Measurements from ENCODE around the gene LAMB3.

Gene LAMB3

DNA sequence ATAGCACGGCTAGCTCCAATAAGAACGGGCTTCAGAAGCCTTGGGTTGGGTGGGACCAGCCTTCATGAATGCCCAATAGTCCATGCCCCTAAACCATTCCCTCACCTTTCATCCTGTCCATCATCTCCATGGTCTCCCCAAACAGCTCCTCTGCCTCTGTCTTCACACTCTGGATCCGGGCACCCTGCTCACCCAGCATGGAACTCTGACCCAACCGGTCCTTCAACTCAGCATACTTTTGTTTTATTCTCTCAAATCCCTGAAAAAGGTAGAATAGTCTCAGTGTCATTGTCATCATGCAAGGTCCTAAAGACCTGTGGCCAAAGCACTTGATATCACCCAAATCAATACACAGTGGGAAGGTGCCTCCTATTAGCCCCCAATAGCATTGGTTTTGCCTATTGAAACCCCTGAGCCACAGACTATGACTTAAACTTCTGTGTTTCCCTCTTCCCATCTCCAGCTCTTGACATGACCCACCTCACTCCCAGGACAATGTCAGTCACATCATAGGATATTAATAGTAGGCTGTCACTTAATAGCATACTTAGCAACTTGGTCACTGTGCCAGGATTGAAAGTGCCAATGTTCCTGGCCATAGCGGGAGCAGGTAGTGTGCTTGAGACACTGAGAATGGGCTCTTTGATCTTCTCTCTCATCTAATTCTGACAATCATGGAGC, 35.7 kb downstream of the LAMB3 start:
- DNase-seq, result no peak

DNA sequence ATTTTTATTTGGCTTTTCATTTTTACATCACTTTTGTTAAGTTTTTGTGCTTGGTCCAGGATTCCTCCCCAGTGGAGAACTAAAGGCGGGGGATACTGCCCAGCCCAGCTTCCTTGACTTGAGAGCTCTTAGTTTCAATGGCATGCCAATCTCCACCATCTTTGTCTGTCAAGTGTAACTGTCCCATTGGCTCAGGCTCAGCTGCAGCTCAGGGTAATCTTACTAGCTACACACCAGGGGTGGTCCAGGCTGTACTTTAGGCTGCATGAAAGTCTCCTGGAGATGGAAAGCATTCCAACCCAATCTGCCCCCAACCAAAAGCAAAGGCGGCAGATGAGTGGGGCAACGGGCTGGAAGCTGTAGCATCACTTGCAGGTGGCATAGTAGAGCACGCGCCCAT, 37.3 kb downstream of the LAMB3 start:
- DNase-seq, result no peak

DNA sequence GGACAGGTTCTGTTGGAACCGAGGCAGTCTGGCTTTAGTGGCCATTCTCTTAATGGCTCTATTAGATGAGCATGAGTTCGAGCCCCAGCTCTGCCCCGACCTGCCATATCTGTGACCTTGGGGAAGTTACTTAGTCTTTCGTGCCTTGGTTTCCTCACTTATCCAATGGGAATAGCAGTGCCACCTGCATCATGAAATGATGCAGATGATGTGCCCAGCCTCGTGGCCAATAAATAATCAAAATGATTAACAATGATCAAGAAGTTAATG, 38.1 kb downstream of the LAMB3 start:
- DNase-seq, result no peak

DNA sequence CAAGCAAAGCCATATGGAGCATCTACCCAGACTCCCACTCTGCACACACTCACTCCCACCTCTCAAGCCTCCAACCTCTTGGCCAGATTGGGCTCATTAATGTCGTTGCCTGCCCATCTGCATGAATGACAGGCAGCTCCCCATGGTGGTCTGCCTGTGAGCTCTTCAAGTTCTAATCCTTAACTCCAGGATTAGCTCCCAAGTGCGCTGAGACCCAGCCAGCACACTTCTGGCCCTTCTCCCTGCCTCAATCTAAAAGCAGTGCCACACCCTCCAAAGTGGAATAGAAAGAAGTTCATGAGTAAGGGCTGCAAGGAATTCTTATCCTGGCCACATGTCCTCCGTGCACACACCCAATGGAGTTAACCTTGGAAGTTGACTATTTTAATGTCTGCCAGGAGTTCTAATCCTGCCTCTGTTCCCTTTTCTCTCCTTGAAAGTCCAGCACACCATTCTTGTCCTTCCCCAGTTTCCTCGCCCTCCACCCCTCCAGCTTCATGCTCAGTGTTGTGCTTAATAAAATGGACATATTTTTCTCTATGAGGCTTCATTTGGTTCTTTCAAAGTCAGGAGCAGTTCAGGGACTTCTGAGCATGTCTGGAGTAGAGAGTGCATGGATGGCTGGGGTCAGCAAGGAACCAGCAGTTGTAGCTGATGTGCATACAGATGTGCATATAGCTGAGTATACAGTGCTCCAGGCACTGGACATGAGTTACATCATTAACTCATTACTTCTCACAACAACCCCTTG, 38.6 kb downstream of the LAMB3 start:
- no peak for DNase-seq

DNA sequence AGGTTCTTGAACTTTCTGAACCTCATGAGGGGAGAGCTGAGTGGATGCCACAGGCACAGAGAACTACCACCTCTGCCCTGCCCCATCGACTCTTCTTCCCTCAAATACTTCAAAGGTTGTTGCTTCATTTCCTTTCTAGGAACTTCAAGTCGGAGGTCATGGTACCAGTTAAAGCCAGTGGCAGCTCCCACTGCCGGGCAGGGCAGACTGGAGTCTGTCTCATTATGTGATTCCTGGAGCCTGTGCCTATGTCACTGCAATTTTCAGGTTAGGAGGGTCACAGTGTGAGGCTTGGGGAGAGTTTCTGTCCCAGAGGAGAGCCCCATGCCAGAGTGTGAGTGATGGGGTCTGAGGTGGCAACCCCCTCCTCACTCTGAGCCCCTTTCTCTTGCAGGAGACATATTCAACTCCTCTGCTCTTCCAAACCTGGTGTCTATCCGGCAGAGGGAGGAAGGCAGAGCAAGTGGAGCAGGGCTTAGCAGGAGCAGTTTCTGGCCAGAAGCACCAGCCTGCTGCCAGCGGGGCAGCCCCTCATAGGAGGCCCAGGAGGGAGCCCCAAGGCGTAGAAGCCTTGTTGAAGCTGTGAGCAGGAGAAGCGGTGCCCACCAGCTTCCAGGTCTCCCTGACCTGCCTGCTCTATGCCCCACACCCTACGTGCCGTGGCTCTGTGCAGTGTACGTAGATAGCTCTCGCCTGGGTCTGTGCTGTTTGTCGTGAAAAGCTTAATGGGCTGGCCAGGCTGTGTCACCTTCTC, 39.4 kb downstream of the LAMB3 start:
- no peak for DNase-seq

DNA sequence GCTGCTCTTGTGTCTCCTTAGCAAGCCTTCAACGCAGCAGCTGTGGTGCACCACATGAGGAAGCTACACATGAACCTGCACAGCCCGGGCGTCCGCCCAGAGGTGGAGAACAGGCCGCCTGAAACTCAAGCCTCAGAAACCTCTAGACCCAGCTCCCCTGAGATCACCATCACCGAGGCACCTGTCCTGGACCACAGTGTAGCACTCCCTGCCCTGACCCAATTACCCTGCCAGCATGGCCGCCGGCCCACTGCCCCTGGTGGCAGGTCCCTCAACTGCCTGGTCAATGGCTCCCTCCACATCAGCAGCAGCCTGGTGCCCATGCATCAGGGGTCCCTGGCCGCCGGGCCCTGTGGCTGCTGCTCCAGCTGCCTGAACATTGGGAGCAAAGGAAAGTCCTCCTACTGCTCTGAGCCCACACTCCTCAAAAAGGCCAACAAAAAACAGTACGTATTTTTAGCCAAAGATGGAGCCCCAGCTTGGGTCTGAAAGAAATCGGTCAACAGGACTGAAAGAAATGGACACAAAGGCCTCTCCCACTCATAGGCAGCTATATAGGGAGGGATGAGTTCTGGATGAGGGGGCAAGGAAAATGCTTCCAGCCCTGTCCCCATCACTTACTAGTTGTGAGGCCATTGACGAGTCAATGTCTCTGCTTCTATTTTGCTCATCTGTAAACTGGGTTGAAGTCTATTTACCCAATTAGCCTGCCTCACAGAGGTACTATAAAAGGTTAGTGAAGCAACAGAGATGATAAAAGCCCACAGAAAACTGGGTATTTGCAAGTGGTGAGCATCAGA, 40.3 kb downstream of the LAMB3 start:
- DNase-seq, result no peak

DNA sequence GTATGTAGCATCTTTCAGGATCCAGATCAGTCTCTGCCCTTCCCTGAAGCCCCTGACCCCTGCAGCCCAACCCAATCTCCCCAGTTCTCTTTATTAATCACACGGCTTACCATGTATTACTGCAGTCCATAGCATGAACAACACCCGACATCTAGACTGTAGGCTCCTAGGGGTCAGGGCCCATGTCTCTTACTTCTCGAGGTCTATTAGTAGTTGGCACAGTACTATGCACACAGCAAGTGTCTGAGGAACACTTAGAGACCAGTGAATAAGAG, 41.7 kb downstream of the LAMB3 start:
- no peak for DNase-seq

DNA sequence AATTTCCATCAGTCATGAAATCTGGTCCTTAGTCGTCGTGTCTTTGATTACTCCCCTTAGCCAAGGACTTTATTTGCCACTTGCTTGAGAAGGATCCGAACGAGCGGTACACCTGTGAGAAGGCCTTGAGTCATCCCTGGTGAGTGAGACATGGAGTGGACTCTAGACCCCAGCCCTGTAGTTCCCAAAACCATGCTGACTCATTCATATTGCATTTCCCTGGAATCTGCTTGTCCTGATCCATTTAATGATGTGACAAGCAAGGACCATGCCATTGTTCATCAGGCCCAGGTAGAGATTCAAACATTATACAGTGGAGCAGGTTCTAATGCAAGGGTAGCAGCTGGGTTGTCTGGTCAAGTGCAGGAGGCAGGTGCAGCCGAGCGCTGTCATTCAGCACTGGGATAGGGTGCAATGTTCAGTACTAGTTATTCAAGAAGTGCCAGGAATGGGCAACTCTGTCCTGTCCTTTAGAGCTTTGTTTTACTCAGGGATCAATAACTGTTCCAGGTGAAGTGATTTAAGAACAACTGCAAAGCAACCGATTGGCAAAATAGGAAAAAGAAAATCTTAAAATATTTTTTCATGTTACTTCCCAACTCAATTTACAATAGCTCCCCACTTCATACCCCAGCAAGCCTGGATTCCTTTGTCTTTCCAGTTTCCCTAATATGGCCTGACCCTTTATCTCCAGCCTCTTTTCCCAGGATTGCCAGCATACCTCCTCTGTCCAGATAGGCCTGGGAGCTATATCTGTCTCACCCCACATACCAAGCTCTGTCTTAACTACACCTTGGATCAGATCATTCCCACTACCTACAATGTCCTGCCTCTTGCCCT, 42.2 kb downstream of the LAMB3 start:
- no peak for DNase-seq

DNA sequence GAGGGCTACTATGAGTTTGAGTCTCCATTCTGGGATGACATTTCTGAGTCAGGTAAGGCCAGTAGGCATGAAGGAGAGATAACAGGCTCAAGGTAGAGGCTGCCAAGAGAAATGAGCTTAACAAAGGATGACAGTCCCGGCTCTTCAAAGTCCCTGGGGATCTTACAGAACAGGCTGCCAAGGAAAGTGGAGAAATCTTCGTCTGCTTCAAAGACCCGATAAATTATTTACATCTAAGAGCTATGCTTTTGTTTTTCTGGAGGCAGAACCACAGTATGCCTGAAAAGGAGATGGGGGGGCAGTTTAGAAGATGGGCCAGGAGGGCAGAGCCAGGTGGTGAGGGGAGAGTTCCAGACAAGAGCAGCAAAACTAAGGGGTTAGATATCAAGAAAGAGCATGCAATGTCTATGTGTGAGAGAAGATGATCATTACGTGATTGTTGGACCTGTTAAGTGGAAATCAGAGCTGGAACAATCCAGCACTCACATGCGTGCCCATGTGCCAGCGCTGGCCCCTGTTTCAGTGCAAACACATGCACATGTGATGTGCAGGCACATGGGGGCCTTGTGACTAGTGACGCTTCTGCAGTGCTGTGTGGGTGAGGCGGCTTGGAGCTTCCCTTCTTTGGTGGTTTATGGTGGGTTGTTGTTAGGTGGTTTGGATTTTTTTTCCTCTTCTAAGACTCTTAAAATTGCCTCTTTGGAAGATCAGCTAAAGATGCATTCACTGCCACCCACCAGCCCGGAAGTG, 43.0 kb downstream of the LAMB3 start:
- no peak for DNase-seq

DNA sequence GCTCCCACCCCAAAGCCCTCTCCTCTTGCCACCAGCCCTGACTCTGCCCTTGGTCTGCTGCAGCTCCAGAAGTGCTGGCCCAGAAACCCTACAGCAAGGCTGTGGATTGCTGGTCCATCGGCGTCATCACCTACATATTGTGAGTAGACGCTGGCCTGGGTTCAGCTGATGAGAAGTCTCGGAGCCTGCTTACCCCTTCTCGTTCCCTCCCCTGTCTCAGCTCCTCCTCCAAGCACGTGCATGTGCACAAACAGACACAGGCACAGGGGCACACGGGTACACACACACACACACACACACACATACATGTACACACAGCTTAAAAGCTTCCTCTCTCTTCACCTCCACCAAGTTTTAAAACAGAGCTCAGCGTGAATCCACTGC, 44.4 kb downstream of the LAMB3 start:
- DNase-seq, result no peak

DNA sequence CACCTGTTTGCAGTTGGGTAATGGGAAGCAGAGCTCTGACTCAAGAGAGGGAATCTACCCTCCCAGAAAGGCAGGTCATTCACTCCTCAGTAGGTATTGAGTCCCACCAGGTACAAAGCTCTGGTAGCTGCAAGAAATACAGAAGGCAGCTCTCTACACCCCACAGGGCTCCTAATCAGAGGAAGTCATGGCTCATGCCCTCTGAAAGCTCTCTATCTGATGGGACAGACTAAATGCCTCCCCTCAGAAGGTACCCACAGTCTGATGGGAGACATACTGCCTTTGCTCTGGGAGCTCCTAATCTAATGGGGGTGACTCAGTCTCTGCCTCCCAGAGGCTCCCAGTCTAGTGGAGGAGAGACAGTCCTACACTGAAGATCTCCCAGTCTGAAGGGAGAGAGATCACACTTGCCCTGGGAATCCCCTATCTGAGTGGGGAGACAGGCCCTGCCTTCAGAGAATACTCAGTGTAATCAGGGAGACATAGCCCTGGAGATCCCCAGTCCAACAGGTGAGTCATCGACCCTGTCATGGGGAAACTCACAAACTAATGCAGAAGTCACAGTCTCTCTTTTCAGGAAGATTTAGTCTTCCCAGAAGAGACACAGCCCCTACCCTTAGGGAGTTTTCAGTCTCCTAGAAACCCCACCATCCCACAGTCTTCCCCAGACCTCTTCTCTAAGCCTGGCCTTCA, 45.0 kb downstream of the LAMB3 start:
- no peak for DNase-seq

DNA sequence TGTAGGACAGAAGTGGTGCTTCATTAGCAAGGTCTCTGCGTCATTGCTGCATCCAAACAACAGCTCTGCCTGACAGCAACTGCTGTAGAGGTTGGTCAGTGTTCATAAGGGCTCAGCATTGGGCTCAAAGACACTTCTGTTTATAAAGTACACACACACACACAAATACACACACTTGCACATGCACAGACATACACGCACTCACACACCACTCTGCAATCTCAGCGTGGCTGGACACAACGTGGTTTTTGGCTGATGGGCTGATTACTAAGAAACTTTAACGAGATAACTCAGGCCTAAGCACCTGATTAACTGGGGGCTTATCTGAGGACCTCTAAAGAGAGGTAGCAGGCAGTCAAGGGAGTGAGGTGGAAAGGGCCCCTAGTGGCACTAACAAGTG, 48.3 kb downstream of the LAMB3 start:
- no peak for DNase-seq

DNA sequence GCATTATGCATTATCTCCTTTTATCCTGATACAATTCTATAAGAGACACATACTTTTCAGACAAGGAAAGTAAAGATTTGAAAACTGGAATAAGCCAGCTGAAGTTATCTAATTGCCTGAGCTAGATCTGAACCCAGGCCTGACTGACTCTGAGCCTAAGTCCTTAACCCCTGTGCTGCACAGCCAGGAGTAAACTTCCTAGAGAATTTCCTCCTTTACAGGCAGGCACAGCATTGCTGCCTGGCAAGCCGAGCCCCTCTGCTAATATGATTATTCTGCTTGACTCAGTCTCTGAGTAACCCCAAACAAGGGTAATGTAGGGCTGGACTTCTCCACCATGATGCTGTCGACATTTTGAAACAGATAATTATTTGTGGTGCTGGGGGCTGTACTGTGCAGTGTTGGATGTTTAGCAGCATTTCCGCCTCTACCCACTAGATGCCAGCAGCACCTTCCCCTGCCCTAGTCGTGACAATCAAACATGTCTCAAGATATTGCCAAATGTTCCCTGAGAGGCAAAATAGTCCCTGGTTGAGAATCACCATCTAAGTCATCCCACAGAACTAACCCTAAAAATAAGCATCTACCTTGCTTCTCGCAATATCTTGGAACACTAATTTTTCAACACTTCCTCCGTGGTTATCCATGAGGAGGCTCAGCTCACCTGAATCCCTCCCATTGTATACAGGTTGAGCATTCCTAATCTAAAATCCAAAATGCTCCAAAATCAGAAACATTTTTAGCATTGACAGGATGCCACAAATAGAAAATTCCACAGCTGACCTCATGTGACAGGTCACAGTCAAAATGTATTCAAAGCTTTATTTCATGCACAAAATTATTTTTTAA, 50.2 kb downstream of the LAMB3 start:
- DNase-seq, result peak in 1 of 2 experiments; percentile 9

DNA sequence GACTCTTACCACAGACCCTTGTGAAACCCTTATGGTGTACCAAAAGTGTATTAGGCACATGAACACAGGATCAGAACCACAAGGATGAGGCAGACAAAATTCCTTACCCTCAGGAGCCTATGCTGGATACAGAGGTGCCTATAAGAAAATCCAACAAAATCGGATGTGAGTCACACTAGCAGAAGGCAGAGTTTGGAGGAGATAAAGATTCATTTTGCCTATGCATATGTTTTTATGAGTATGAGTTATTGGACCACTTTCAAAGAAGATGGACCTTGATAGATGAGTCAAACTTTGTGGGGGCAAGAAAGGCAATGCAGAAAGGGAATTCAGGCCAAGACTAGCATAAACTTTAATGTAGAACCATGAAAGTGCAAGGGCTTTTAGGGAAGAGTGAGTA, 51.7 kb downstream of the LAMB3 start:
- DNase-seq, result no peak

DNA sequence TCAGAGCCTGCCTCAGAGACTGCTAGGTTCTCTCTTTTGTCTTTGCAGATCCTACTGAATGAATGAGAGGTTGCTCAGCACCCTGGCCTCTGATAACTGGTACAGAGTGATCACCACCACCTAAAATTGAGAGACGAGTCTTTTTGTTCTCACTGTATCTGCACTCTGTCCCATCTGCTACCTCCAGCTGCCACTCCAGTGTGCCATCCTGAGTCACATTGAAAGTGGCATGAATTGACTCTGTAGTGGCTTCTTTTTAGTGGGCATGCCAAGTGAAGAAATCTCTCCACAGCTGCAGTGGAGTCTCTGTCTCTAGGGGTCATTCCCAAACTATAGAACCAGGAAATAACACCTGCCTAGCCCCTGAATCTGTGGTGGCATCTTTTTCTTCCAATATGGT, 54.0 kb downstream of the LAMB3 start:
- DNase-seq, result no peak

DNA sequence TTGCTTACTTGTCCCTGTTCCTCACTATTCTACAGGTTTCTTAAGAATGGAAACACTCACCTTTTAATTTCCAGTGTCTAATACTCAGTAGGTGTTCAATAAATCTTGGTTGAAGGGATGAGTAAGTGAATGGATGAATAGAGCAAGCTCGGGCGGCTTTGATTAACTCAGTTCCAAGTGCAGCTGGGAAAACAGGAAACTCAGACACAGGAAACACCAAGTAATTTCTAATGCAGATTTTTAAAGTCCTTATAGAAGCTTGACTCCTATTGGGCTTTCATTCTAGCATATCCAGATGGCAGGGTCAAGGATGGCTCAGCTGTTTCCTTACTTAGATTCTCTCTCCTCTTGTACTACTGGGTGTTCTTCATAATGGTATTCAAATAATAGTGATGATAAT, 54.7 kb downstream of the LAMB3 start:
- no peak for DNase-seq

DNA sequence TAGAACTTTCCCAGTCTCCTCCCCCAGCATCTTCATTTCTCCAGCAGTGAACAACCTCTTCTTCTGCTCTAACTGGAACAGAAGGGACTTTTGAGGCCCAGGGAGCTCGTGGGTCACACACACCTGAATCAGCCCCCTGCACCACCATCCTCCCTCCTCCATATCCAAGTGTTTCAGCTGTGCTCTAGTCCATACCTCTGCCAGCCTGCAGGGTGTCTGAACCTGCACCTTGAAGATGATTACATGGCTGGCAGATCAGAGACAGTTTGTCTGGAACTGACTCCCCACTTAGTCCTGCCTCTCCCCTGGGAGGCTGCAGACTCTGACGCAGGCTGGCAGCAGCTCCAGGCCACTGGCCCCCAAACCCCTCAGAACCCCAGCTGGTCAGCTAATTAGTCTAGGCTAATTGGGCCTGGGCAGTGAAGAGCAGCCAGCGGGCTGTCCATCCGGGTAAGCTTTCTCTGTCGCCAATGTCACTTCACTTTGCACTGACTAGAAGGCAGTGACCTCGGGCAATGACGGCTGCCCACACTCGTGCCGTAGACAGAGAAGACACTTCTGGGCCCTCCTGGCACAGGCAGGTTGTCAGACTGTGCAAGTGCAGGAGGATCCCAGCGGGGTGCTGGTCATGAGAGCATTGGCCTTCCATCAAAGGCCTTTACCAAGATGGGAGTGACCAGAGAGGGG, 56.5 kb downstream of the LAMB3 start:
- DNase-seq, result no peak

DNA sequence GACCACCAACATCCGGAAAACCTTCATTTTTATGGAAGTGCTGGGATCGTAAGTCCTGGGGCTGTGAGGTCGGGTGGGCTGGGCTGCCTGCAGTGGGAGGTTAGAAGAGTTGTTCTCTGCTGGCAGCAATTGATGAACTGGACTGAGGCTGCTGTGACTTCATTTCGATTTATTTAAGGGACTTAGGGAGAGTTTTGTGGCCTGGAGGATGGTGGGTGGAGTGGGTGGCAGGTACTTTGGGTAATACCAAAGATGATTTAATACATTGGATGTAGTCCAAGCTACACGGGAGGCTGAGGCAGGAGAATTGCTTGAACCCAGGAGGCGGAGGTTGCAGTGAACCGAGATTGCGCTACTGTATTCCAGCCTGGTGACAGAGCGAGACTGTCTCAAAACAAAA, 57.2 kb downstream of the LAMB3 start:
- no peak for DNase-seq

DNA sequence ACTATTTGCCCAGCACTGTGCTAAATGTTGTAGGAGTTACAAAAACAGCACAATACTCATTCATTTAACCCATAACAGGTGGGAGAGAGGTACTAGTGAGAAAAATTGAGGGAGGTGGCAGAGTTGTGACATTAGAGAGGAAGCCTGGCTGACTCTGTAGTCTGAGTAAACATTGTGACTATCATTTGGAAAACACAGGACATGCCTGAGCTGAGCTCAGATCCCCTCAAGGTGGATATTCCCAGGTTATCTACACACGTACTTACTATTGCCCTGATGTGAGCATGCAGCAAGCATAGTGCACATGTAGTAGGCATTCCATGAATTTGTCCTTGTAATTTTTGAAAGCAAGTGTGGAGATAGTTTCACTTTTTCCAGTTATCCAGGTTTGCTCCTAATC, 57.8 kb downstream of the LAMB3 start:
- no peak for DNase-seq

DNA sequence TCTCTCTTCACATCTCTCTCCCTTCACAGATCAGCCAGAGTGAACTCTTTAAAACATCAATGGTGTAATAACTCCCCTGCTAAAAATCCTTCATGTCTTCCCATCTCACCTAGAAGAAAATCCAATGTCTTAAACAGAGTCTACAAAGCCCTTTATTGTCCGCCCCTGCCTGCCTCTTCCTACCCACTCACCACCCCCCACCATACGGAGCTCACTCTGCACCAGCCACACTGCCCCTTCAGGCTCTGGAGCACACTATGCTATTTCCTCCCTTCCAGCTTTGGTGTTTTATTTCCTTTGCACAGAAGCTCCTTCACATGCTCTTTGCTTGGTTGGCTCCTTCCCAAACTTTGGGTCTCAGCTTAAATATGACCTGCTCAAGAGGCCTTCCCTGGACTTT, 58.5 kb downstream of the LAMB3 start:
- no peak for DNase-seq

All from activated CD4-positive, alpha-beta T cell treated with anti-CD3 and anti-CD28 coated beads, Interleukin-2, amount 50 U/mL, for 4 hours (primary cell).